ENCODE data around the gene CCL1.

CCL1 gene

DNA sequence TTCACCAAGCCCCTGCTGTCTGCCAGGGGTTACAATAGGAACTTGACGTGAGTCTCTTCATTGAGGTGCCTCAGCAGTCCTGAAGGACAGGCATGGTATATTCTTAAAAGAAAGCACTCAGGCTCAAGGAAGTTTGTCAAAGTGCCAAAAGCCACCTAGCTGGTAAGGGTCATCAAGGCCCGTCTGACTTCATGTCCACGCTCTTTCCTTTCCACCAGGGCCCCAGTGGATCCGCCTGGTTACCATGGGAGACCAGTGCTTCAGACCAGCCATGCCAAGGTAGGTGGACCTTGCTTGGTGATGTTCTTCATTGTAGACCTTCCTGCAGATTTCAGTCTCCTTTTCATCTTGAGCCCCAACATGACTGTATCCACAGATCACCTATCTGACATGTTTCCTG, 27.6 kb upstream of the CCL1 start:
- TF ChIP-seq, protein P1, sequence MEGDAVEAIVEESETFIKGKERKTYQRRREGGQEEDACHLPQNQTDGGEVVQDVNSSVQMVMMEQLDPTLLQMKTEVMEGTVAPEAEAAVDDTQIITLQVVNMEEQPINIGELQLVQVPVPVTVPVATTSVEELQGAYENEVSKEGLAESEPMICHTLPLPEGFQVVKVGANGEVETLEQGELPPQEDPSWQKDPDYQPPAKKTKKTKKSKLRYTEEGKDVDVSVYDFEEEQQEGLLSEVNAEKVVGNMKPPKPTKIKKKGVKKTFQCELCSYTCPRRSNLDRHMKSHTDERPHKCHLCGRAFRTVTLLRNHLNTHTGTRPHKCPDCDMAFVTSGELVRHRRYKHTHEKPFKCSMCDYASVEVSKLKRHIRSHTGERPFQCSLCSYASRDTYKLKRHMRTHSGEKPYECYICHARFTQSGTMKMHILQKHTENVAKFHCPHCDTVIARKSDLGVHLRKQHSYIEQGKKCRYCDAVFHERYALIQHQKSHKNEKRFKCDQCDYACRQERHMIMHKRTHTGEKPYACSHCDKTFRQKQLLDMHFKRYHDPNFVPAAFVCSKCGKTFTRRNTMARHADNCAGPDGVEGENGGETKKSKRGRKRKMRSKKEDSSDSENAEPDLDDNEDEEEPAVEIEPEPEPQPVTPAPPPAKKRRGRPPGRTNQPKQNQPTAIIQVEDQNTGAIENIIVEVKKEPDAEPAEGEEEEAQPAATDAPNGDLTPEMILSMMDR (IDR thresholded peaks at IDR 0.05) = no peak
- no peak for TF ChIP-seq ZFX (IDR thresholded peaks at IDR 0.05; ENCODE audit: borderline replicate concordance)

DNA sequence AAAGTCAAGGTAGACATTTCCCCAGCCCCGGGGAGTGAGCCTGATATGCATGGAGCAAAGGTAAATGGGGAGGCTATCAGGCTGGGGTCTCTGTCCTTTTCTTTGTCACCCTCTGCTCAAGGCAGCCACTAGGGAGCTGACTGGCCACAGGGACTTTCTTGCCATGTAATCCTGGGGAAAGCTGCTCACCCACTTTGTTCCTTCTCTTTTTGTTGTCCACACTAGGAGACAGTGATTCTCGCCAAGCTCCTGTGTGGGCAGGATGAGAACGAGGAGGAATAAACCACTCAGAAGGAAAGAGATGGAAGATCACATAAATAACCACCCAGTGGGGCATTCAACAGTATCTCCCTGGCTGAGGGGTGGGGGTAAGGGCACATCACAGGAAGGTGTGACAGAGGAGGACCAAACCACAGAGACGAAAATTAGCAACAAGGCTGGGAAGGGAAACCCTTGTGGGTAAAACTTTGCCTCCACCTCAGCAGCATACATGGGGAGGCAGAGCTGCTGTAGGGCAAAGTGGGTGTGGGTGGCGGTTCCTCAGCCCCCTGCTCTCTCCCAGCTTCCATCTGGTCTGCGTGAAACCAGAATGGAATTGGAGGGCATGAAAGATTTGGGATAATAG, 26.2 kb upstream of the CCL1 start:
- TF ChIP-seq, protein P1 (IDR thresholded peaks at IDR 0.05) = no peak
- TF ChIP-seq ZFX (IDR thresholded peaks at IDR 0.05; ENCODE audit: borderline replicate concordance) = no peak
- no peak overlapping the region for H3K27ac ChIP-seq

More for the DNA sequence above, 27.6 kb upstream of the CCL1 start:
- no peak overlapping the region for H3K27ac ChIP-seq

DNA sequence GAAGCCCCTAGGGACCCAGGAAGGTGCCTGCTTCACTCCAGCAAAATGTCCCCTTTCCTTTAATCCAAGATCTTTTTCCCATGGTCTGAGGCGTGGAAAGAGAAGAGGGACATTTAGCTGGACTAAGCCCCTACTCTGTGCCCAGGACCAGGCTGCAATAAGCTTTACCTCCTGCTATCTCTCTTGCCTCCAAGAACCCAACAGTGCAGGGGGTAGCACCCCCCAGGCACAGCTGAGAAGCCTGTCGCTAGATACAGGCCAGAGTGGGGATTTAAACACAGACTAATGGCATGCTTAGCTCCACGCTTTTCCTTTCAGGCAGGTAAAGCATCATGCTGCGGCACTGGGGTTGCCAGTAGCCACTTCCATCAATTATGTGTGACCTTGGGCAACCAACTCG, 24.5 kb upstream of the CCL1 start:
- TF ChIP-seq, protein P1 (IDR thresholded peaks at IDR 0.05) = no peak
- no peak for TF ChIP-seq ZFX (IDR thresholded peaks at IDR 0.05; ENCODE audit: borderline replicate concordance)
- no peak overlapping the region for H3K27ac ChIP-seq

DNA sequence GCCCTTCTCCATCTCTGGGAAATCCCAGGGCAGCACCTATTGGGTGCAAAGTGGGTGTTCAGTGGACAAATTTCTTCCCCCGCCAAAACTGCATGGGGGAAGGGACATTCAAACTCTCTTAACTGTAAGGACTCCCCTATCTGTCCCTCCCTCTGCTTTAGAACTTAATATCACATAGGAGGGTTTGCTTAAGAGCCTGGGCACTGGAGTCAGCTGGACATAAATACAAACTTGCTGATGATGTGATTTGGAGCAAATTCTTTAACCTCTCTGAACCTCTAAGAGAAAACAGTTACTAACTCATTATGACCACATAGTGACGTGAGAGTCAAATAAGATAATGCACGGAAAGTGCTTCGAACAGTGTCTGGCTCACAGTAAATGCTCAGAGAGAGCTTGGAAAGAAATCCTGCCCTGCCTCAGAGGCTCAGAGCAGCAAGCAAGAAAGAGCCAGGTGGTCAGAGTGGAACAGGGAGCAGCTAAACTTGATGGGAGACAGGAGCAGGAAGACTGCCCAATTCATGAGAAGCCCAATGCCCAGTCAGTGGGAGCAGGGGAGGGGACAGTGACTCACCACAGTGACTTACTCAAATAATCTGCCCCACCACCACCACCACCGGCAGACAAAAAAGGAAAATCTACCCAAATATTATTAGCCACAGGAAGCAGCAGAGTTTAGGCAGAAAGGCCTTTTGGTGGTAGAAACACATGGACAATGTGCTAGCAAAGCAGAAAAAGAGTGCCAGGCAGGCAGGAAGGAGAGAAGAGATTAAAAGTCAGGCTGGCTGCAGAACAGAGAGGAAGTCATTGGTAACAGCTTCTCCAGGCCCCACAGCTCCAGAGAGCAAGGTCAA, 23.9 kb upstream of the CCL1 start:
- H3K27ac ChIP-seq = no peak overlapping the region
- TF ChIP-seq, protein P1 (IDR thresholded peaks at IDR 0.05) = no peak
- no peak for TF ChIP-seq ZFX (IDR thresholded peaks at IDR 0.05; ENCODE audit: borderline replicate concordance)

DNA sequence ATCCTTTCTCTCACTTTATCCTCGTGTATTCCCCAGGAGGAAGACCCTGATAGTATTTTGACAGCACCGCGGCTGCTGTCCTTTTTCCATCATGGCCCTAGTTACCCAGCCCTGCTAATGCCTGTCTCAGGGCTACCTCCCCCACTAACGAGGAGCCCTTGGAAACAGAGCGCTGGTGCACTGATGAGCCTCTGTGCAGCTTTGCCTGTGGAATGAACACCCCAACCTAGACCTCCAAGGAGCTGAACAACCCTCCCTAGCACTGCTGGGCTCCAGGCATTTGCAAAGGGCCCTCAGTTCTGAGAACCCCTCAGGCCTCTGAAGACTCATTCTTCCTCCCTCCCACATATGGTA, 23.3 kb upstream of the CCL1 start:
- H3K27ac ChIP-seq = no peak overlapping the region
- TF ChIP-seq, protein P1 (IDR thresholded peaks at IDR 0.05) = no peak
- TF ChIP-seq ZFX (IDR thresholded peaks at IDR 0.05; ENCODE audit: borderline replicate concordance) = no peak

DNA sequence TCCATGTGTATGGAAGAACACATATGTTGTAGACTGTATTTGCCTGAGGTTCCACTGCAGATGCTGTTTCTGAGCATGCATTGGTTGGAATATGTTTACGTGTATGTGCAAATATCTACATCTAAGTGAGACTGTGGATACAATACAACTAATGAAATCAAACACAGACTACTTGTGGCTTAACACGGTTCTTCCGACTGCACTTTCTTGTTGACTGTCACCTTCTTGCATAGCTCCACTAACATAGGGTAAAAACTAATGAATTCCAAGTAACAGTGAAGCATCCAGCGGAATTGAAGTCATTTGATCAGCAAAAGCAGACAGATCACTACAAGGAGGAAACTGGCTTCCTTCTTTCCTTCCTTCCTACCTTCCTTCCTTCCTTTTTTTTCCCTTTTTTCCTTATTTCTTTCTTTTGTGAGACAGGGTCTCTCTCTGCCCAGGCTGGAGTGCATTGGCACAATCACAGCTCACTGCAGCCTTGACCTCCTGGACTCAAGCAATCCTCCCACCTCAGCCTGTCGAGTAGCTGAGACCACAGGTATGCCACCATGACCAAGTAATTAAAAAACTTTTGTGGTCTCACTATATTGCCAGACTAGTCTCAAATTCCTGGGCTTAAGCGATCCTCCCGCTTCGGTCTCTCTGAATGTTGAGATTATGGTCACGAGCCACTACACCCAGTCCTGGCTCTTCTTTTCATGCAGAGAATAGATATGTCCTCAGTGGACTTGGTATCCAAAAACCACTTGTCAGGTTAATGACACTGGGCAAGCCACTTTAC, 22.0 kb upstream of the CCL1 start:
- TF ChIP-seq, protein P1 (IDR thresholded peaks at IDR 0.05) = no peak
- TF ChIP-seq ZFX (IDR thresholded peaks at IDR 0.05; ENCODE audit: borderline replicate concordance) = no peak
- H3K27ac ChIP-seq = no peak overlapping the region

All from 22Rv1 (cell line).